ENCODE results near the gene ITIH5.

The ITIH5 gene

DNA sequence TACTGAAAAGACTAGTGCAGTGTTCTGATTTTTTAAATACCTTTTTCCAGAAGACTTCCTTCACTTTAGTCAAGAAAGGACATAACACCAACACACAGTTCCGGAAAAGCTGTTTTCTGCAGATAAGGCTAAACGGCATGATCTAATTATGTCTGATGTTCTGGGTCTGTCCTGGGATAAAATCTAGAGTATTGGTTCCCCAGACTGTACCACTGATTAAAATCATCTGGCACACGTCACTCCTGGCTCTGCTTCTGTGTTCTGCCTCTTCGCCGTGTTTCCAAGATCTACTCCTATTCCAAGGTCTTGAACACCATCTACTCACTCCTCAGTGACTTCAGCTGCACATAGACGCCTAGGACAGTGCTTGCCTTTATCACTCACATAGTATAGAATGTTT is 155.2 kb downstream of the ITIH5 start:
- DNase-seq, result no peak
